Left forelimb (tissue), 1 donor: Measurements from ENCODE around the gene HTR3D.
"Not testable (repeated sequence)": the region's sequence is repeated elsewhere in the genome, so short reads cannot be mapped to it uniquely, and the experiment has no call there.

Experiments
- DNase-seq: peaks from one replicate; pipeline ENCODE4 v3.0.0-alpha.2; 2018; ENCODE audit warnings: low spot score

Gene HTR3D

DNA sequence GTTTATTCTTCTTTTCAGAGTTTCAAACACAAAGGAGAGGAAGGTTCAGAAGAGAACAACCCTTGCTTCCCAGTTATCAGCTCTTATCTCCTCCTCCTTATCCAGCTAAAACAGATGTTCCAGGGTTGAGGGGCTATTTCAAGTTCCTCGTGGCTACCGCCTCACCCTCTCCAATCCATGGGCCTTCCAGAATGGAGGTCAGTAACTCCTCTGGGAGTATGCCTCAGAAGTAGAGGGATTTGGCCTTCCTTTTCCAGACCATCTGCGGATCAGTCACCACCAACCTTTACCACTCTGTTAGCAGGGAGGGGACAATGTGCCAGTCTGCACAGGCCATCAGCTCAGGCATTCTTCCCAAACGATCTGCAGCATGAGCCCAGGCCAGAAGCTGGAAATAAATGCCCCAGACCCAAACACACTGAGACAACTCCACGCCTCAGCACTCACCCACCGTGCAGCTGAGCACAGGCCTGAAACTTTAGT, 36.1 kb downstream of the HTR3D start:
- DNase-seq, result no peak

DNA sequence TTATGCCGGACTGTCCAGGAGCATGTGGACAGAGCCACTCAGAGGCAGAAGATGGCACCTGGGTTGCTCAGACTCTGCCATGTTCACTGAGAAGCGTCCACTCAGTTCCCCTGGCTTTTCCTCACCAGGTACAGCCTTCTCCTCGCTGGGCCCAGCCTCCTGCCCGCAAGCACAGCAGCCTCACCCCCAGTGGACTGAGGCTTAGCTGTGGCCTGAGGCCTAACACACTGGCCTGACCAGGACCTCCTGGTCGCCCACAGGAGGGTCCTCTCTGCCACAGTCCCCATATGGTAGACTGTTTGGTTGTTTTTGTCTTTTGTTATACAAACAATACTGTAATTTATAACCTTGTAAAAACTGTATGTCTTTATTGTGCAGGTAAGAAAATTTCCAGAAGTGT, 36.8 kb downstream of the HTR3D start:
- DNase-seq, result no peak

DNA sequence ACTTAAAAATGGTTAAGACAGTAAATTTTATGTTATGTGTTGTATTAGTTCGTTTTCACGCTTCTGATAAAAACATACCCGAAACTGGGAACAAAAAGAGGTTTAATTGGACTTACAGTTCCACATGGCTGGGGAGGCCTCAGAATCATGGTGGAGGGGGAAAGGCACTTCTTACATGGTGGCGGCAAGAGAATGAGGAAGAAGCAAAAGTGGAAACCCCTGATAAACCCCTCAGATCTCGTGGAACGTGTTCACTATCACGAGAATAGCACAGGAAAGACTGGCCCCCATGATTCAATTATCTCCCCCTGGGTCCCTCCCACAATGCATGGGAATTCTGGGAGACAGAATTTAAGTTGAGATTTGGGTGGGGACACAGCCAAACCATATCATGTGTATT, 39.6 kb downstream of the HTR3D start:
- DNase-seq, result not testable (repeated sequence)

DNA sequence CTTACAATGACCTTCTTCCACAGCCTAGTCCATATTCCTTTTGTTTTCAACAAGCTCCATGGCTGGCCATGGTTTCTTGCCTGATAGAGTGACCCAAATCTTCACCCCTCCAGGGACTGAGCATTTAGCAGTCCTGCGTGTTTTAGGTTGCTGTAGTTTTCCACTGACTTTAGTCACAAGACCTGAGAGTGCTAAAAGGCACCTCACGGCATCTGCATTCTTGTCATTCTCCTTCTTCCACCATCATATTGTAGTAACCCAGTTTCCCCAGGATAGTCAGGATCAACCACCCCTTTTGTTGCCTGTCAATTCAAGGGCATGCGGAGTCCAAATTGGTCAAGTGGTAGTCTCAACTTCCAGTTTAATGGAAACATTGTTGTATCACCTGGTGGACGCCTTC, 42.1 kb downstream of the HTR3D start:
- no peak for DNase-seq

DNA sequence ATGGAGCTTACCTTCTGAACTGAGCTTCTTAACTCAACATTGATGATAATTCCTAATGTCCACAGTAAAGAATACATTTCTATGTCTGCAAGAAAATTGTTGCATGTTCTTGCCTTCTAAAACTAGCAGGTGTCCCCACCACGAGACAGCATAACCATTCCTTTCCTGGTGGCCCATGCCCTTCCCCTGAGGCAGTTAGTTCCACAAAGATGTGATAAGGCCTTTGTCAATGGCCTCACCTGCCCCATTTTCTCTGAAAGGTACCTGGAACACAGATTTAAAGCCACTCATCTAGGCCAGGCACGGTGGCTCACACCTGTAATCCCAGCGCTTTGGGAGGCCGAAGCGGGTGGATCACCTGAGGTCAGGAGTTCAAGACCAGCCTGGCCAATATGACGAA, 44.4 kb downstream of the HTR3D start:
- DNase-seq, result no peak

DNA sequence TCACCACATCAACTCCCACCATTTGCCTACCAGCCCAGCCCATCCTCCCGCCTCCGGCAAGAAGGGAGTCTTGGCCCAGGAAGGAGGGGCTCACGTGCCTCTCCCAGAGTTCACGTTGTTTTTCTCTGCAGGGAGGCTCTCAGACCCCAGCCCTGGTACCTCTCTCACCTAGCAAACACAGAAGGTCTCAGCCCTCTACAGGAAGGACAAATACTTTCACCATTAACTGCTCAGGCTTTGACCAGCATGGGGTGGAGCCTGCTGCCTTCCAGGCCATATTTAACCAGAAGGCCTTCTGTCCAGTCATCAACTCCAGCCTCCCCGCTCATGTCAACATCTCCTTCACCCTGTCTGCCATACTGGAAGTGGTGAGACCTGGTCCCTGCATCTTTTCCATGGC, 46.3 kb downstream of the HTR3D start:
- no peak for DNase-seq

DNA sequence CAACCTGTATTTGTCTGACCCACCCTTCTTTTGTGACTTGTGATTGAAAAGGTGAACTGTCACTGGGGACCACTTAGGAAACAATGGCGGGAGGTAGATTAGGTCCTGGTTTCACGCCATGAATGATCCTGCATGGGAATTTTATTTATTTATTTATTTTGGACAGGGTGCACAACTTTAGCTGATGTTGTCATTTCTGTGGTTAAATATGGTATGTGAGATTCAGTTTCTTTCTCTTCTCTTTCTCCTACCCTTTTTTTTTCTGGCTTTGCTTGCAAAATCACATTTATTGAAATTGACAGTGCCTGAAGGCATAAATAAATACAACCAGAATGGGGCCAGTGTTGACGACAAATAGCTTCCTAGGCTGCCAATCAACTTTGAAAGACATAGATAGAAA, 47.3 kb downstream of the HTR3D start:
- no peak for DNase-seq

DNA sequence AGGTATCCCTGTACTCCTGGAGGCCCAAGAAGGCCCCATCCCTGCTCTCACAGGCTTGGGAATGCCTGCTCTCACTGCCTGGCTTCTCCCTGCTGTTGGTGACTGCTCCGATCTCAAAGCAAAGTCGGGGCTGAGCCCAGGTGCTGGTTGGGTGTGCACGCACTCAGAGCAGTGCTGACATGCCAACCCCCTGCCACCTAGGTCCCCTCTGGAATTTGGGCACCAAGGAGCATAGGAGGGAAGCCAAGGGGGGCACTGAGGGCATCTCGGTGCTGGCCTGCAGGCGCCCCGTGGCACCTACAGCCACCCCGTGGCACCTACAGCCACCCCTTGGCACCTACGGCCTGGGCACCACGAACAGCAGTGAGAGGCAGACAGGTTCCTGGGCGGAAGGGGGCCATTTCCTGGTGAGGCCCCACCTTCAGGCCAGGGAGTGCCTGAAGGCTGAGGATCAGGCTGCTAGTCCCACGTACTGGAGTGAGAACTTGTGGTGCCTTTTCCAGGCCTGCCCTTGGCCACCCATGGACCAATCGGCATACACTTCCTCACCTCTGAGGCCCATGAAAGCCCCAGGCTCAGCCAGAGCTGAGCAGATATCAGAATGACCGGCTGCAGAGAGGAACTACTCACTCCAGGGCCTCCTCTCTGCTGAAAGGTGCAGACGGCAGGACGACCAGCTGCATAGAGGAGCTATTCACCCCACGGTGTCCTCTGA, 49.7 kb downstream of the HTR3D start:
- DNase-seq, result no peak

DNA sequence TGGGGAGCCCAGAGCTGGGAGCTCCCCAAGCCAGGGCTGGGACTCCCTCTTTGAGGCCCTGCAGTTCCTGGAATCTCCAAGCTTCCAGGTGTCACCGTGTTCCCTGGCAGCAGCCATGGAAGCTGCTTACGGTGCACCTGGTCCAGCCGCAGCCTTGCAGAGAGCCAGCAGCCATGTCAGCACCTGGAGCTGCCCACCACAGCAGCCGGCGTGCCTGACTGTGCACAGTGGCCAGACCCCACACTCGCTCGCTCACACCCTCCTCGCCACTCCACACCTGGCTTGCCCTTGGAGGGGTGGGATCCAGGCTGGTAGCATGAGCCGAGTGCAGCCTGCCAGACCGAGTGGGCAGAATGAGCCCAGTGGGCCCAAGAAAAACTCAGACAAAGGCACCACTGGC, 50.5 kb downstream of the HTR3D start:
- DNase-seq, result no peak

DNA sequence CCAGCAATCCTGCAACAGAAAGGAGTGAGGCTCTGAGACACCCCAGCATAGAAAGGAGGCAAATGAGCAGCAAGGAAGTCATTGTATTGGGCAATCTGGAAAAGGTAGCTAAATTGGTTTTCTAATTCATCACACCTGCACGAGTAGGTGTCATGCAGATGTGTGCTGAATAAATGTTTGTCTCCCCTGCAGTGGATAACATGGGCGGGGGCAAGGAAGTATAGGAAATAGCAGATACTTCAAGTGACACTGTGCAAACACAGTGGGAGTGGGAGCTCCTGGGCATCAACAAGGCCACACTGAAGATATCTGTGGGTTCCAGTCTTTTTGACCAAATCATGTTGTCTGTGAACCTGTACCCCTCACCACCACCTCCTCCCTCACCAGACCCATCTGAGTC, 50.9 kb downstream of the HTR3D start:
- DNase-seq, result no peak

DNA sequence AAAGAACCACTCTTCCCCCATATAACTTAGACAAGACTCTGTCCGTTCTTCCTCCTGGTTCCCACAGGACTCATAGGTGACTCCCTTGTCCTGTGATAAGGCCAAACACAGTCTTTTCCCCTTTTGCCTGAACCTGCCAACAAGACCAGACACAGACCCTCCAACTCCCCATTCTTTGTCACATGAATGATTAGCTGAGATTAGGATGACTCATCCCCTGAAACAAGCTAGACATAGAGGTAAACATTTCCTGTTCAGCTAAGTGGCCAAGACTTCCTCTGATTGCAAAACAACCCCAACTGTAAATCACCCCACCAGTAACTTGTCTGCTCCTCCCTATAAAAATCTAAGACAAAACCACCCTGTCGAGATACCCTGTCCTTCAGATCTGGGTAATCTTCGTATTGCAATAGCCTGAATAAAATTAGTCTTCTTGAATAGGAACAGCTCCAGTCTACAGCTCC, 53.9 kb downstream of the HTR3D start:
- DNase-seq, result no peak
